ENCODE measurements around the gene PCSK6. TPM values are rescaled to one million over a fixed set of nuclear protein-coding genes. Genes with fewer than 3 reads are reported as not detected.

PCSK6 gene
- total and polyA plus RNA-seq, 2 of the 8 experiments (the other 6 are each of a cell fraction or from before 2014, with no cell fraction given): 1.9 to 4.0 TPM

DNA sequence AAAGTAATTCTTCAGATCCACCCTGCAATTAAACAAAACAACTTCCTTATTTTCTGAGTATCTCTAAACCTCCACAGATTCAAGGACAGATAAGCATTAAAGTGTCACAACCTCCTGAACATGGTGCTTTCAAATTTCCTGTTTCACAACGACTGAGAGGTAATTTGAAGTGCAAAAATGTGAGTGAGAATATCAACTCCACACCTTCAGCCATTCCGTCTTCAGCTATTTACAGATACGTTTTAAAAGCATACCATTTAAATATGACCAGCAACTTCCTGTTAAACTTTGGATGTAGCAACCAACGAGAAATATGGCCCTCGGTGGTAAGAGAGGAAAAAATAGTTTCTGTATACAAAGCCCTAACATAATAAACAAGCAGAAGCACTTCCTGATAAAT lies 32.1 kb upstream of the PCSK6 start:
- no peak overlapping the region for H3K9ac ChIP-seq (replicated peaks in 1 of 4; ENCODE audit: extremely low read depth in 1 of 4, low read depth in 3 of 4, low read length in 3 of 4)
- H3K23me2 ChIP-seq (ENCODE audit: low read depth, low read length): no peaks in the 10 kb centered on the region
- H2BK120ac ChIP-seq (replicated peaks; ENCODE audit: low read depth, low read length): no peak overlapping the region
- H4K8ac ChIP-seq (ENCODE audit: extremely low read depth, insufficient read depth, low read length): no peak overlapping the region
- H2BK5ac ChIP-seq (ENCODE audit: low read depth, low read length): no peak overlapping the region
- H3K4ac ChIP-seq (replicated peaks; ENCODE audit: insufficient read length, low read depth, low read length): no peak overlapping the region
- DNase-seq (ENCODE audit: low read depth in 1 of 2, low spot score in 2 of 2) (no peak), FAIRE-seq (no peak)
- no peaks in the 10 kb centered on the region for H4K20me1 ChIP-seq (replicated peaks in 1 of 2; ENCODE audit: control insufficient read depth in 1 of 2, insufficient read depth in 2 of 2, low read length in 2 of 2)
- no peaks in the 10 kb centered on the region; a peak in 1 of 4 replicates for H3K9me3 ChIP-seq (ENCODE audit: insufficient read depth in 2 of 2, low read depth in 1 of 2, low read length in 1 of 2)
- H4K5ac ChIP-seq (ENCODE audit: insufficient read length, low read depth, low read length): no peak overlapping the region
- peaks cover 0 to 4% (median 0%) of the 10 kb centered on the region in 4 experiments; a peak in 1 of 7 replicates for H3K4me1 ChIP-seq (replicated peaks in 1 of 4; ENCODE audit: control insufficient read depth in 3 of 4, insufficient read depth in 4 of 4, low read length in 3 of 4)
- no peaks in the 10 kb centered on the region for H3K27me3 ChIP-seq (replicated peaks in 1 of 4; ENCODE audit: control insufficient read depth in 3 of 4, extremely low read depth in 1 of 4, insufficient read depth in 3 of 4, low read length in 3 of 4)
- no peak overlapping the region for H3K18ac ChIP-seq (ENCODE audit: extremely low read depth, low read length)
- POLR2A ChIA-PET (ENCODE audit: partially characterized antibody): no interaction called here
- H3K14ac ChIP-seq (ENCODE audit: insufficient read length): no peak overlapping the region
- no peaks in the 10 kb centered on the region for H3K36me3 ChIP-seq (ENCODE audit: control insufficient read depth in 2 of 4, insufficient read depth in 4 of 4, low read length in 3 of 4)
- no peak overlapping the region for H2AFZ ChIP-seq (ENCODE audit: low read length)
- CTCF ChIA-PET (ENCODE audit: partially characterized antibody): interaction anchor here (4.8 kb wide), 1 partner anchor 19 kb away, joined by 17 read pairs; no protein-coding TSS in a partner anchor
- no peak overlapping the region for H3K4me3 ChIP-seq (ENCODE audit: extremely low read depth in 1 of 4, insufficient read depth in 2 of 4, low read depth in 3 of 4, low read length in 4 of 4)
- H3K23ac ChIP-seq (ENCODE audit: insufficient read length): no peak overlapping the region
- no peak overlapping the region for H2BK12ac ChIP-seq (ENCODE audit: low read depth, low read length)
- no peak for TF ChIP-seq EGR1 (IDR thresholded peaks at IDR 0.05; ENCODE audit: borderline replicate concordance, low read depth, low read length)
- TF ChIP-seq SP1 (IDR thresholded peaks at IDR 0.05; ENCODE audit: low read depth, low read length): no peak
- TF ChIP-seq JUN (IDR thresholded peaks at IDR 0.05; ENCODE audit: low read depth, low read length): no peak
- TF ChIP-seq BRCA1 (IDR thresholded peaks at IDR 0.05; ENCODE audit: low read depth, low read length): no peak
- no peak for TF ChIP-seq CREB1 (IDR thresholded peaks at IDR 0.05)
- no peak overlapping the region for H3K27ac ChIP-seq (ENCODE audit: low read depth, low read length)
- H4K91ac ChIP-seq (replicated peaks; ENCODE audit: insufficient read length, low read length): no peak overlapping the region
- no peaks in the 10 kb centered on the region for H3K79me1 ChIP-seq (ENCODE audit: low read depth, low read length)
- H2BK15ac ChIP-seq (ENCODE audit: low read length): no peak overlapping the region
- H2BK20ac ChIP-seq (ENCODE audit: low read length): no peak overlapping the region
- H2AK5ac ChIP-seq (ENCODE audit: low read depth, low read length): no peak overlapping the region
- H3K56ac ChIP-seq (replicated peaks; ENCODE audit: insufficient read length, low read depth, low read length): no peak overlapping the region
- WGBS, 2 experiments (ENCODE audit: extremely low coverage in 1 of 2, insufficient coverage in 1 of 2, insufficient read length in 1 of 2, insufficient replicate concordance in 2 of 2, low coverage in 1 of 2, low lambda C conversion rate in 2 of 2, missing lambda C conversion rate in 1 of 2): 85% methylated on average over 5 of the region's 5 CpGs; no CpG with 5 or more reads in 1 of the 2 experiments
- no peak overlapping the region for H3K4me2 ChIP-seq (ENCODE audit: insufficient read depth in 1 of 2, low read depth in 2 of 2, low read length in 2 of 2)
- no peaks in the 10 kb centered on the region for H3K79me2 ChIP-seq (ENCODE audit: control insufficient read depth in 1 of 2, insufficient read depth in 2 of 2, low read length in 2 of 2)

Measured in H1 (cell line).